Measurements from ENCODE around the gene ITGB7.

DNA sequence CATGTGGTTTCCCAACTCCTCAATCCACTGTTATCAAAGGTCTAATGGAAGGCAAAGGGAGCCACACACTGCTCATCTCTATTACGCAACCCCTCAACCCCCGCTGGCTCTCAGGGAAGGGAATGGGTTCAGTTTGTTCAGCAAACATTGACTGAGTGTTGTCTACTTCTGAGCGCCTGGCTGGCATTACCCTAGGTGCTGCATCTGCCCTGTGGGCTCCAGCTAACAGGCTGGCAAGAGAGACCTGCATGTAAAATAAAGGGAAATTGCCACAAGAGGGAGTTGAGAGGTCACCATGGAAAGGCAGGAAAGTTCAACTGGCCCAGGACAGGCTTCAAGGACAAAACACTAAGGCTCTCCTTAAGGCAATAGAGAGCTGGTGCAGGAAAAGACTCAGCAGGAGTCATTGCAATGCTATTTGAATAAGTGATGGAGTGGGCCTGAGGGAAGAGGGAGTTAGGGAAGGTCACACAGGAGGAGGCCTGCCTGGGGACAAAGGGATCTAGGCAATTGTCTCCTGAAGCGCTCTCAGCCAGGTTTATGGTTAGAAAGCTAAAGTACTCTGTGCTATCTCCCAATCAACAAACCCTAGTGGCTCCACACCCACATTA lies 32.1 kb downstream of the ITGB7 start:
- TF ChIP-seq, protein P1, sequence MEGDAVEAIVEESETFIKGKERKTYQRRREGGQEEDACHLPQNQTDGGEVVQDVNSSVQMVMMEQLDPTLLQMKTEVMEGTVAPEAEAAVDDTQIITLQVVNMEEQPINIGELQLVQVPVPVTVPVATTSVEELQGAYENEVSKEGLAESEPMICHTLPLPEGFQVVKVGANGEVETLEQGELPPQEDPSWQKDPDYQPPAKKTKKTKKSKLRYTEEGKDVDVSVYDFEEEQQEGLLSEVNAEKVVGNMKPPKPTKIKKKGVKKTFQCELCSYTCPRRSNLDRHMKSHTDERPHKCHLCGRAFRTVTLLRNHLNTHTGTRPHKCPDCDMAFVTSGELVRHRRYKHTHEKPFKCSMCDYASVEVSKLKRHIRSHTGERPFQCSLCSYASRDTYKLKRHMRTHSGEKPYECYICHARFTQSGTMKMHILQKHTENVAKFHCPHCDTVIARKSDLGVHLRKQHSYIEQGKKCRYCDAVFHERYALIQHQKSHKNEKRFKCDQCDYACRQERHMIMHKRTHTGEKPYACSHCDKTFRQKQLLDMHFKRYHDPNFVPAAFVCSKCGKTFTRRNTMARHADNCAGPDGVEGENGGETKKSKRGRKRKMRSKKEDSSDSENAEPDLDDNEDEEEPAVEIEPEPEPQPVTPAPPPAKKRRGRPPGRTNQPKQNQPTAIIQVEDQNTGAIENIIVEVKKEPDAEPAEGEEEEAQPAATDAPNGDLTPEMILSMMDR (IDR thresholded peaks at IDR 0.05; ENCODE audit: extremely low read depth in 1 of 2, insufficient read depth in 1 of 2, low read depth in 1 of 2, low read length in 2 of 2) = peak; percentile 7 to 25
- TF ChIP-seq POLR2A (IDR thresholded peaks at IDR 0.05; ENCODE audit: low read depth, low read length) (no peak), POLR2AphosphoS5 (IDR thresholded peaks at IDR 0.05; ENCODE audit: insufficient read depth, low read depth, low read length) (no peak), JUN (IDR thresholded peaks at IDR 0.05; ENCODE audit: borderline replicate concordance, insufficient read depth, insufficient read length, low read depth) (no peak), EZH2 (IDR thresholded peaks at IDR 0.05; ENCODE audit: borderline replicate concordance, low read depth, low read length, severe bottlenecking) (no peak), GATA2 (IDR thresholded peaks at IDR 0.05; ENCODE audit: insufficient read depth, insufficient read length, low read depth, low read length) (no peak), MYC (IDR thresholded peaks at IDR 0.05; ENCODE audit: low read depth, low read length) (no peak), FOS (IDR thresholded peaks at IDR 0.05; ENCODE audit: borderline replicate concordance, insufficient read depth, low read length) (no peak)
- TF ChIP-seq, protein P2, sequence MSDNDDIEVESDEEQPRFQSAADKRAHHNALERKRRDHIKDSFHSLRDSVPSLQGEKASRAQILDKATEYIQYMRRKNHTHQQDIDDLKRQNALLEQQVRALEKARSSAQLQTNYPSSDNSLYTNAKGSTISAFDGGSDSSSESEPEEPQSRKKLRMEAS (IDR thresholded peaks at IDR 0.05; ENCODE audit: insufficient read depth, insufficient read length) = no peak

Data from endothelial cell of umbilical vein (primary cell).